ENCODE results near the gene TIMM13.
"Not testable (repeated sequence)": the region's sequence is repeated elsewhere in the genome, so short reads cannot be mapped to it uniquely, and the experiment has no call there.

The TIMM13 gene

GRCh38 chr19:2415281-2415972 is 12.0 kb downstream of the TIMM13 start:
- no peak for DNase-seq (ENCODE audit: low read depth)

GRCh38 chr19:2413629-2414028 is 13.8 kb downstream of the TIMM13 start:
- DNase-seq (ENCODE audit: low read depth) = no peak

DNA sequence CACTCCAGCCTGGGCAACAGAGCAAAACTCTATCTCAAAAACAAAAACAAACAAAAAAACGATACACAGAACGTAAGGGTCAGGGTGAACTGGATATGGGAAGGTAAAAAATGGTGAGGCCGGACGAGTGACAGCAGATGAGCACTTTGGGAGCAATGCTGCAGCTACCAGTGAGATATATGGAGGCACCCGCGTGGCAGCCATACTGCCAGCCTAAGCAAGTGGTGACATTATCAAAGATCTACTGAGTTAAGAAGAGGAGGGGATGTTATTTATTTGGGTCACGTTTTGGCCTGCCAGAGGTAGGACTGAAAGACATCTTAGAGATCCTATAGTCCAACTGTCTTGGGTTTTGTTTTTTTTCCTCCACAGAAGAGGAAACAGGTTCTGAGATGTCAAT is 14.2 kb downstream of the TIMM13 start:
- DNase-seq (ENCODE audit: low read depth) = no peak

DNA sequence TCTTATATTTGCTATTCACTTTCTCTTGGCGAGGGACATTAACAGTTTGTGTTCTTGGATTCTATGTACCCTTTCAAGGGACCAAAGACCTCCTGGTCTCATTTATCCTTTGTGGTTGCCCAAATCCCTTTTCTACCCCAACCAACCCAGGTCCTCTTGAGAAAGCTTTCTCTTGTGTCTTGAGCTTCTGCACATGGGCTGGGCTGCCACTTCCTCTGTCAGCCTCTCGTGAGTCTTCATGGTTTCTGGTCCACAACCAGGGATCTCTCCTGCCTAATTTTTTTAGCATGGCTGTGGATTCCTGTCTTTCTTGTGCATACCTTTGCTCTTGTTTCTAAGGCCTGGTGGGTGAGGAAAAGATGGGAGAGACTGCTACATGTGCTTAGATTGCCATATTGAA is 14.9 kb downstream of the TIMM13 start:
- no peak for DNase-seq (ENCODE audit: low read depth)

- no peak for DNase-seq (ENCODE audit: low read depth)
Observed at GRCh38 chr19:2411709-2412108, 15.7 kb downstream of the TIMM13 start.

DNA sequence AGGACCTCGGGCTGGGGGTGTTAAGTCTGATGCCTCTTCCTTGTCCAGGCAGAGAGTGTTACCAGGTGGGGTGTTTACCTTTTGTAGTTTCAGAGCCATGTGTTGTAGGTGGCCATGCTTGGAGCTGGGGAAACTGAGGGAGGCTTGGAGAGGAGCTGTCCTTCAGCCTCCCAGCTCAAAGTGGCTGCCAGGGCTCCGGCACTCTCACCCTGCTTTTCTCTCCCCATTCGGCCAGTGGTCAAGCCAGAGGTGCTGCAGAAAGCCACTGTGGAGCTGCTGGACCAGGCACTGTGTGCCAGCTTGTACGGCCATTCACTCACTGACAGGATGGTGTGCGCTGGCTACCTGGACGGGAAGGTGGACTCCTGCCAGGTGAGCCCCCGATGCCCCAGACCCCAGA is 17.4 kb downstream of the TIMM13 start:
- no peak for DNase-seq (ENCODE audit: low read depth)

DNA sequence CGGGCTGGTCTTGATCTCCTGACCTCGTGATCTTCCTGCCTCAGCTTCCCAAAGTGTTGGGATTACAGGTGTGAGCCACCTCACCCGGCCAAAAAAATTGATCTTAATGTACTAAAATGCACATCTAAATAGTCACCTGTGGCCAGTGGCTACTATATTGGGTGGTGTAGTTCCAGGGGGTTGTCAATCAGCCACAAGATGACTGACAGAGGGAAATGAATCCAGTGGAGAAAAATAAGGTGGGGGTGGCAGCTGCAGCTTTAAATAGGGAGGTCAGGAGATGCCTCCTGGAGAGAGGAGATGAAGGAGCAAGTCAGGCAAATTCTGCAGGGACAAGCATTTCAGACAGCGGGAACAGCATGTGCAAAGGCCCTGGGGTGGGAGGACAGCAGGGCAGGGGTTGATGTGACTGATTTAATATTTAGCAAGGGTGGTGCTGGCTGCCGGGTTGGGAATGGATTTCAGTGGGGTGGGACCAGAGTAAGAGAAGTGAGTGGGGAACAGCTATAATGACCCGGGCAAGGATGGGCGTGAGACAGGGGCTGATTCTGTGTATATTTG is 18.0 kb downstream of the TIMM13 start:
- no peak for DNase-seq (ENCODE audit: low read depth)

DNA sequence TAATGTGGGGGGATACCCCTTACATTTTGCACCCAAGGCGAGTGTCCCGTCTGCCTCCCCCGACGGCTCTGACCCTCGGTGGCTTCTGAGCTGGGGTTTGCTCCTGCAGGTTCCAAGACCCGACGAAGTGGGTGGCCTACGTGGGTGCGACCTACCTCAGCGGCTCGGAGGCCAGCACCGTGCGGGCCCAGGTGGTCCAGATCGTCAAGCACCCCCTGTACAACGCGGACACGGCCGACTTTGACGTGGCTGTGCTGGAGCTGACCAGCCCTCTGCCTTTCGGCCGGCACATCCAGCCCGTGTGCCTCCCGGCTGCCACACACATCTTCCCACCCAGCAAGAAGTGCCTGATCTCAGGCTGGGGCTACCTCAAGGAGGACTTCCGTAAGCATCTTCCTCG is 19.1 kb downstream of the TIMM13 start:
- no peak for DNase-seq (ENCODE audit: low read depth)

DNA sequence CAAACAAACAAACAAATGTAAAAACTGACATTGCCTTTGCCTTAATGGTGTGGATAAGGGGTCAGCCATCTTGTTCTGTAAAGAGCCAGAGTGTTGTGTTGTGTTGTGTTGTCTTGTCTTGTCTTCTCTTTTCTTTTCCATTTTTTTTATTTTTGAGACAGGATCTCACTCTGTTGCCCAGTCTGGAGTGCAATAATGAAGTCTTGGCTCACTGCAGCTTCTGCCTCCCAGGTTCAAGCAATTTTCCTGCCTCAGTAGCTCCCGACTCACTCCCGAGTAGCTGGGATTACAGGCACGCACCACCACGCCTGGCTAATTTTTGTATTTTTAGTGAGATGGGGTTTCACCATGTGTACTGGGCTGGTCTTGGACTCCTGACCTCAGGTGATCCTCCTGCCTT is 27.8 kb downstream of the TIMM13 start:
- no peak for DNase-seq (ENCODE audit: low read depth)

DNA sequence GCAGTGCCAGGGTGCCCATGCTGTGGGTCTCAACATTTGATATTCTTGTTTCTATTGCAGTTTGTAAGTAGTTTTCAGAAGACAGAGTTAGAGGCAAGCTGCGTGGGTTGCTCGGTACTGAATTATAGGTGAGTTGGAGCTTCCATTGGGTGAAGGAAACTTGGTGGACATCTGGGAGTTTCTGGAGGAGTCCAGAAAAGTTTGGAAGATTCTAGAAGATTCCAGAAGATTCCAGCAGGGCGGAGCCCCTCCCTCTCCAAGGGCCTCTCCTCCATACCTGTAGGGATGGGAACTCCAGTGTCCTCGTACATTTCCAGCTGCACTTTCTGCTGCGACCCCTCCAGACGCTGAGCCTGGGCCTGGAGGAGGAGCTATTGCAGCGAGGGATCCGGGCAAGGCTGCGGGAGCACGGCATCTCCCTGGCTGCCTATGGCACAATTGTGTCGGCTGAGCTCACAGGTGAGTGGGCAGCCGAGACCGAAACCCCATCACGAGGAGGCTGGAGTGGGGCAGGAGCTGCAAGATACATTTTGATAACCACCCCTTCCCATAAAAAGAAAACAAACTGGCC is 28.6 kb downstream of the TIMM13 start:
- DNase-seq (ENCODE audit: low read depth) = no peak

- not testable (repeated sequence) for DNase-seq (ENCODE audit: low read depth)
Observed at GRCh38 chr19:2397173-2397572, 30.2 kb downstream of the TIMM13 start.

GRCh38 chr19:2395293-2395829 is 32.0 kb downstream of the TIMM13 start:
- not testable (repeated sequence) for DNase-seq (ENCODE audit: low read depth)

- no peak for DNase-seq (ENCODE audit: low read depth)
Observed at GRCh38 chr19:2394442-2395292, 32.7 kb downstream of the TIMM13 start.

DNA sequence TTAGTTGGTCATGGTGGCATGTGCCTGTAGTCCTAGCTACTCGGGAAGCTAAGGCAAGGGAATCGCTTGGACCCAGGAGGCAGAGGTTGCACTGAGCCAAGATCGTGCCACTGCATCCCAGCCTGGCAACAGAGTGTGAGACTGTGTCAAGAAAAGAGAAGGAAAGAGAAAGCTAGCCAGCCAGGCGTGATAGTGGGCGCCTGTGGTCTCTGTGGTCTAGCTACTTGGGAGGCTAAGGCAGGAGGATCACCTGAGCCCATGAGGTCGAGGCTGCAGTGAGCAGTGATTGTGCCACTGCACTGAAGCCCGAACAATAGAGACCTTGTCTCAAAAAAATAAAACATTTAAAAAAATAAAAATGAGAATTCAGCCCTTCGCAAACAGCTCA is 33.3 kb downstream of the TIMM13 start:
- DNase-seq (ENCODE audit: low read depth) = no peak

DNA sequence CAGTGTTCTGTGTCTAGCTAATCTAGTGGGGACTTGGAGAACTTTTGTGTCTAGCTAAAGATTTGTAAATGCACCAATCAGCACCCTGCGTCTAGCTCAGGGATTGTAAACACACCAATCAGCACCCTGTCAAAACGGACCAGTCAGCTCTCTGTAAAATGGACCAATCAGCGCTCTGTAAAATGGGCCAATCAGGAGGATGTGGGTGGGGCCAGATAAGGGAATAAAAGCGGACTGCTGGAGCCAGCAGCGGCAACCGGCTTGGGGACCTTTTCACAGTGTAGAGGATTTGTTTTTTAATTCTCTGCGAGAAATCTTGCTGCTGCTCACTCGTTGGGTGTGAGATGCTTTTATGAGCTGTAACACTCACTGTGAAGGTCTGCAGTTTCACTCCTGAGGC is 34.5 kb downstream of the TIMM13 start:
- not testable (repeated sequence) for DNase-seq (ENCODE audit: low read depth)

DNA sequence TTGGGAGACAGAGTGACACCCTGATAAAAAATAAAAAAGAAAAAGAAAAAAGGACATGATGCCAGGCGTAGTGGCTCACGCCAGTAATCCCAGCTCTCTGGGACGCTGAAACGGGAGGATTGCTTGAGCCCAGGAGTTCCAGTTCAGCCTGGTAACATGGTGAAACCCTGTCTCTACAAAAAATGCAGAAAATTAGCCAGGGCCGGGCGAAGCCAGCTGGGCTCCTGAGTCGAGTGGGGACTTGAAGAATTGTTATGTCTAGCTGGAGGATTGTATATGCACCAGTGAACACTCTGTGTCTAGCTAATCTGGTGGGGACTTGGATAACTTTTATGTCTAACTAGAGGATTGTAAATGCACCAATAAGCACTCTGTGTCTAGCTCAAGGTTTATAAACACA is 35.0 kb downstream of the TIMM13 start:
- no peak for DNase-seq (ENCODE audit: low read depth)

GRCh38 chr19:2391118-2391725 is 36.2 kb downstream of the TIMM13 start:
- peak; percentile 65 for DNase-seq (ENCODE audit: low read depth)

DNA sequence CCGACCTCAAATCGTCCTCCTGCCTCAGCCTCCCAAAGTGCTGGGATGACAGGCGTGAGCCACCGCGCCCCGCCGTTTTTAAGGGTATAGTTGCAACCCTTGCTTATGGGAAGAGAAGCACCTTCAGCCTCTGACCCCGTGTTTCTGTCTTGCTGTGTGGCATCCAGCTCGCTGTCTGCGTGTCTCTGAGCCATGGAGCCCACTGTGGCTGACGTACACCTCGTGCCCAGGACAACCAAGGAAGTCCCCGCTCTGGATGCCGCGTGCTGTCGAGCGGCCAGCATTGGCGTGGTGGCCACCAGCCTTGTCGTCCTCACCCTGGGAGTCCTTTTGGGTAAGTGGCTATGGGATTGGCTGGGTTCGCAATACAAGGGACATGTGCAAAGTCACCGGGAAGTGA is 37.8 kb downstream of the TIMM13 start:
- DNase-seq (ENCODE audit: low read depth) = no peak

DNA sequence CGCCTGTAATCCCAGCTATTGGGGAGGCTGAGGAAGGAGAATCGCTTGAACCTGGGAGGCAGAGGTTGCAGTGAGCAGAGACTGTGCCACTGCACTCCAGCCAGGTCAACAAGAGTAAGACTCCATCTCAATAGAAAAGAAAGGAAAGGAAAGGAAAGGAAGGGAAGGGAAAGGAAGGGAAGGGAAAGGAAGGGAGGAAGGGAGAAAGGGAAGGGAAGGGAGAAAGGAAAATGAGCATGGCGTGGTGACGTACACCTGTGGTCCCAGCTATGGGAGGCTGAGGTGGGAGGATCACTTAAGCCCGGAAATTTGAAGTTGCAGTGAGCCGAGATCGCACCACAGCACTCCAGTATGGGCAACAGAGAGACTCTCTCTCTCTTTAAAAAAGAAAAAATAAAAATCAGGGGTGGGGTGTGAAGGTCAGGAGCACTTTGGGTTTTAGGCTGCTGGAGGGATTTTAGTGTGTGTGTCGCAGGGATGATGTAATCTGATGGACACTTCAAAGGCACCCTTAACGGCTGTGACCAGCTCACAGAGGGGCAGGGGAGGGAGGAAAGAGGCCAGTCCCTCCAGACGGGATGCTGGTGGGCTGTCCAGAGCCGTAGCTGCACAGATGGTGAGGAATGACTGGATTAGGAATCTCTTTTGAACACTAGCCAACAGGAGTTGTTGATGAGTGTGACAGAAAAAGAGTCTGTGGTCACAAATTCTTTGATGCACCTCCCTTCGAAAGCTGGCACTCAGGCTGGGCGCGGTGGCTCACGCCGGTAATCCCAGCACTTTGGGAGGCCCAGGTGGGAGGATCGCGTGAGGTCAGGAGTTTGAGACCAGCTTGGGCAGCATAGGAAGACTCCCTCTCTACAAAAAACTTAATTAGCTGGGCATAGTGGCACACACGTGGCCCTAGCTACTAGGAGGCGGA is 39.8 kb downstream of the TIMM13 start:
- DNase-seq (ENCODE audit: low read depth) = no peak

DNA sequence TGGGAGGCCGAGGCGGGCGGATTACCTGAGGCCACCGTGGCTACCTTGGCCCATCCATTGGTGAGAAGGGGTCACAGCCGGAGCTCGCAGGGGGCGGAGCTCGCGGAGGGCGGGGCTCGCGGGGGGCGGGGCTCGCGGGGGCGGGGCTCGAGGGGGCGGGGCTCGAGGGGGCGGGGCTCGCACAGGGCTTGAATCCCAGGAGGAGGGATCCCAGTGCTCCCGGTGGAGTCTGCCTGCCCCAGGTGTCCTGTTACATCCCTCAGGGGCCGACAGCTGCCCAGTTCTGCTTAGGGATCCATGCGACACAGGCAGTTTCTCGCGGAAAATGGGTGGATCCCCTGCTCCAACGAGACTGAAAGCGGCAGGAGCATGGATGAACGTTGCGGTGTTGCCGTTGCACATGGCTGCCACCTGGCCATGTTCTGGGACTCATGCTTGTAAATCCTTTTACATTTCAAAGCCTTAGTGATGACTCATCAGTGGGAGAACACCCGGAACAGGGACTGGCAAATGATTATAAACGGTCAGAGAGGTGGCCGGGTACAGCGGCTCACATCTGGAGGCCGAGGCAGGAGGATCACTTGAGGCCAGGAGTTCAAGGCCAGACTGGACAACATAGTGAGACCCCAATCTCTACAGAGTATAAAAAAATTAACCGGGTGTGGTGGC is 42.2 kb downstream of the TIMM13 start:
- peak; percentile 80 for DNase-seq (ENCODE audit: low read depth)

Measured in iris pigment epithelial cell (primary cell).